Loucy (cell line): ENCODE data around the gene PPP2R3B.

Source experiments
- H2AFZ ChIP-seq: fragments of 200-600 bp; sonication (generic); 2 replicates; pipeline ENCODE4 v1.6.0; 2016; ENCODE audit warnings: antibody characterized with exemption, mild to moderate bottlenecking, low read length, moderate library complexity
- H3F3A ChIP-seq: fragments of 200-600 bp; 2 replicates; pipeline ENCODE4 v1.6.0; 2016; ENCODE audit warnings: antibody characterized with exemption, low read depth, mild to moderate bottlenecking
- H3K27me3 ChIP-seq: fragments of 200-600 bp; sonication (generic); 2 replicates; pipeline ENCODE4 v1.6.1; 2014; ENCODE audit warnings: low read length, mild to moderate bottlenecking; ENCODE audit not compliant: insufficient read depth, poor library complexity, severe bottlenecking
- H3K36me3 ChIP-seq: fragments of 200-600 bp; sonication (generic); 2 replicates; pipeline ENCODE4 v1.6.1; 2016; ENCODE audit warnings: low read length; ENCODE audit not compliant: insufficient read depth
- H3K4me1 ChIP-seq: fragments of 200-600 bp; sonication (generic); 2 replicates; pipeline ENCODE4 v1.5.1; 2014; ENCODE audit warnings: low read length, mild to moderate bottlenecking; ENCODE audit not compliant: insufficient read depth, poor library complexity, severe bottlenecking
- H3K4me2 ChIP-seq: fragments of 200-600 bp; sonication (generic); 2 replicates; pipeline ENCODE4 v1.6.0; 2014; ENCODE audit warnings: antibody characterized with exemption, low read length, low read depth, mild to moderate bottlenecking; ENCODE audit not compliant: poor library complexity, severe bottlenecking
- H3K4me3 ChIP-seq: fragments of 200-600 bp; sonication (generic); 2 replicates; pipeline ENCODE4 v1.5.1; 2014; ENCODE audit warnings: low read length, mild to moderate bottlenecking, mixed read lengths; ENCODE audit not compliant: poor library complexity, severe bottlenecking
- H3K79me2 ChIP-seq: fragments of 200-600 bp; sonication (generic); 2 replicates; pipeline ENCODE4 v1.6.1; 2014; ENCODE audit warnings: low read length; ENCODE audit not compliant: insufficient read depth
- H3K9ac ChIP-seq: fragments of 200-600 bp; sonication (generic); 2 replicates; pipeline ENCODE4 v1.6.0; 2014; ENCODE audit warnings: mild to moderate bottlenecking, low read depth, low read length, moderate library complexity; ENCODE audit not compliant: poor library complexity, severe bottlenecking
- H3K9me2 ChIP-seq: fragments of 200-600 bp; sonication (generic); replicated peaks from 2 replicates; pipeline ENCODE4 v1.6.1; 2016; ENCODE audit warnings: low read depth, low read length, mixed read lengths
- H3K9me3 ChIP-seq: fragments of 200-600 bp; sonication (generic); 2 replicates; pipeline ENCODE4 v1.6.1; 2014; ENCODE audit warnings: mild to moderate bottlenecking, antibody characterized with exemption, low read length, low read depth; ENCODE audit not compliant: insufficient read depth
- H4K20me1 ChIP-seq: fragments of 200-600 bp; sonication (generic); 2 replicates; pipeline ENCODE4 v1.6.0; 2014; ENCODE audit warnings: antibody characterized with exemption, low read length, mild to moderate bottlenecking; ENCODE audit not compliant: insufficient read depth, poor library complexity, severe bottlenecking
- EZH2phosphoT487 ChIP-seq: fragments of 200-600 bp; IDR thresholded peaks from 2 replicates; pipeline ENCODE4 v1.6.1; 2018; ENCODE audit warnings: antibody characterized with exemption, mild to moderate bottlenecking, moderate library complexity, borderline replicate concordance
- TF ChIP-seq, protein P1 (sequence below): fragments of 200-600 bp; sonication (generic); conservative IDR thresholded peaks from 2 replicates; pipeline ENCODE4 v1.5.1; 2014; ENCODE audit warnings: mild to moderate bottlenecking, antibody characterized with exemption, low read length

PPP2R3B gene

DNA sequence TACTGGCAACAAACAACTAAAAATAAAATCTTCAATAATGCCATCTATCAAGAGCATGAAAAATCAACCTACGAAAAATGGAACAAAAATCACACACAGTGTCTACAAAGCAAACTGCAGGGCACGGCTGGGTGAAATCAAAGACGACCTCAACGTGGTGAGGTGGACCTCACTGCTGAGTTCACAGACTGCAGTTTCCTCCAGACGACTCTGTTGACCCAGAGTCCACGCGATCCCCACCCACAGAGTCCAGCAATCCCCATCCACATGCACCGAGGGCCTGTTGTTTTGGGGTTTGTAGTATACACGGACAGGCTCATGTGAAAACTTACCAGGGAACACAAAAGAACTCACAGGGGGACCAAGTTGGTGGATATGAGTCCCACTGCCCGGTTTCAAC is 37.0 kb downstream of the PPP2R3B start:
- Histone ChIP-seq H3K4me3 (no peak overlapping the region), H3K4me1 (no peaks in the 10 kb centered on the region), H4K20me1 (no peaks in the 10 kb centered on the region)

DNA sequence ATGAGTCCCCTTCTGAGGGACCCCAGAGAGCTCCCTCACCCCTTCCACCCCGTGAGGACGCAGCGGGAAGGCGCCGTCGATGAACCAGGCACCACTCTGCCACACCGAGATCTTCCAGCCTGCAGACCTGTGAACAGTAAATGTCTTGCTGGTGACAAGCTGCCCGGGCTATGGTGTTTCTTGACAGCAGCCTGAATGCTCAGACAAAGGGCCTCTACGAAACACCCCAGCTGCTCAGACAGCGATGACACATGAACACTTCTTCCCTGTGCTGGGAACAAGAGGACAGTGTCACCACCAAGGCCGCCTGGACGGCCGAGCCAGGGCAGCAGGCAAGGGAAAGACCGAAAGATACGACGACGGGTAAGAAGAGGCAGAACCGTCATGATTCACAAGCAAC is 37.5 kb downstream of the PPP2R3B start:
- Histone ChIP-seq H3F3A (no peaks in the 10 kb centered on the region), H3K4me2 (no peak overlapping the region), H3K4me3 (no peak overlapping the region), H4K20me1 (no peaks in the 10 kb centered on the region), H3K79me2 (no peaks in the 10 kb centered on the region), H3K27me3 (no peaks in the 10 kb centered on the region), H3K9ac (no peak overlapping the region), H3K4me1 (no peaks in the 10 kb centered on the region), H3K9me3 (no peaks in the 10 kb centered on the region), H3K36me3 (no peaks in the 10 kb centered on the region), H2AFZ (no peak overlapping the region), H3K9me2 (no peaks in the 10 kb centered on the region)
- no peak for TF ChIP-seq EZH2phosphoT487
- TF ChIP-seq, protein P1, sequence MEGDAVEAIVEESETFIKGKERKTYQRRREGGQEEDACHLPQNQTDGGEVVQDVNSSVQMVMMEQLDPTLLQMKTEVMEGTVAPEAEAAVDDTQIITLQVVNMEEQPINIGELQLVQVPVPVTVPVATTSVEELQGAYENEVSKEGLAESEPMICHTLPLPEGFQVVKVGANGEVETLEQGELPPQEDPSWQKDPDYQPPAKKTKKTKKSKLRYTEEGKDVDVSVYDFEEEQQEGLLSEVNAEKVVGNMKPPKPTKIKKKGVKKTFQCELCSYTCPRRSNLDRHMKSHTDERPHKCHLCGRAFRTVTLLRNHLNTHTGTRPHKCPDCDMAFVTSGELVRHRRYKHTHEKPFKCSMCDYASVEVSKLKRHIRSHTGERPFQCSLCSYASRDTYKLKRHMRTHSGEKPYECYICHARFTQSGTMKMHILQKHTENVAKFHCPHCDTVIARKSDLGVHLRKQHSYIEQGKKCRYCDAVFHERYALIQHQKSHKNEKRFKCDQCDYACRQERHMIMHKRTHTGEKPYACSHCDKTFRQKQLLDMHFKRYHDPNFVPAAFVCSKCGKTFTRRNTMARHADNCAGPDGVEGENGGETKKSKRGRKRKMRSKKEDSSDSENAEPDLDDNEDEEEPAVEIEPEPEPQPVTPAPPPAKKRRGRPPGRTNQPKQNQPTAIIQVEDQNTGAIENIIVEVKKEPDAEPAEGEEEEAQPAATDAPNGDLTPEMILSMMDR = no peak

More for the DNA sequence above, 37.0 kb downstream of the PPP2R3B start:
- Histone ChIP-seq H3K9me3 (no peaks in the 10 kb centered on the region), H3K79me2 (no peaks in the 10 kb centered on the region), H3K4me2 (no peak overlapping the region), H3F3A (no peaks in the 10 kb centered on the region), H3K9ac (no peak overlapping the region), H3K27me3 (no peaks in the 10 kb centered on the region), H3K36me3 (no peaks in the 10 kb centered on the region), H3K9me2 (no peaks in the 10 kb centered on the region), H2AFZ (no peak overlapping the region)
- TF ChIP-seq, protein P1 = no peak
- no peak for TF ChIP-seq EZH2phosphoT487

DNA sequence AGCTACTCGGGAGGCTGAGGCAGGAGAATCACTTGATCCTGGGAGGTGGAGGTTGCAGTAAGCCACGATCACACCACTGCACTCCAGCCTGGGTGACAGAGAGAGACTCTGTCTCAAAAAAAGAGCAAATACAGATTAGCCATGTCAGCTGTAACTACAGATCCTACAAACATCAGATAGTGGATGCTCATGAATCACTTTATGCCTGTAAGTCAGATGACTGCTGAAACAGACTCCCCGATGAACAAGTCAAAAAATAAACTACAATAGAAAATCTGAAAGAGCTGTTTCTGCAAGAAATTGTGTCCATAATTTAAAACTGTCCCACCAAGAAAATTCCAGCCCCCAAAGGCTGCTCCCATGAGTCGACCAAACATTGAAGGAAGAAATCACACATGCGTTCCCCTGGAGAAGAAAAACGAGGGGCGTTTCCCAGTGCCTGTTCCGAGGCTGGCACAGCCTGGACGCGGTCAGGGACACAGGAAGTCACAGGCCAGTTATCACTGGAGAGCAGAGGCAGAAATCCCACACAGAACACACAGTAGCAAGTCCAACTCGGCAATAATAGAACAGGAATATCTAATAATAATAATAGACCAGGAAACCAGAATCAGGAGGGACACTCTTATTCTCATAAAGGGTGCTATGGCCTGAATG is 38.1 kb downstream of the PPP2R3B start:
- no peaks in the 10 kb centered on the region for H3F3A ChIP-seq
- no peak overlapping the region for H3K4me3 ChIP-seq
- no peaks in the 10 kb centered on the region for H3K9me3 ChIP-seq
- H3K9me2 ChIP-seq = no peaks in the 10 kb centered on the region
- no peak overlapping the region for H2AFZ ChIP-seq
- no peaks in the 10 kb centered on the region for H3K4me1 ChIP-seq
- no peaks in the 10 kb centered on the region for H3K36me3 ChIP-seq
- TF ChIP-seq, protein P1 = no peak
- TF ChIP-seq EZH2phosphoT487 = no peak
- H3K9ac ChIP-seq = no peak overlapping the region
- H3K79me2 ChIP-seq = no peaks in the 10 kb centered on the region
- no peak overlapping the region for H3K4me2 ChIP-seq
- H4K20me1 ChIP-seq = no peaks in the 10 kb centered on the region
- no peaks in the 10 kb centered on the region for H3K27me3 ChIP-seq
